Stimulated activated CD4-positive, alpha-beta T cell treated with anti-CD3 and anti-CD28 coated beads, Interleukin-15, amount 100 ng/mL, for 1 hour (primary cell): ENCODE results near the gene BLMH.

Experiments
- DNase-seq, 2 donors: peaks; one replicate each; pipeline ENCODE4 v3.0.0-alpha.2; 2020; ENCODE audit warnings: low read depth in 1 of 2, low spot score in 1 of 2

BLMH gene, protein sequence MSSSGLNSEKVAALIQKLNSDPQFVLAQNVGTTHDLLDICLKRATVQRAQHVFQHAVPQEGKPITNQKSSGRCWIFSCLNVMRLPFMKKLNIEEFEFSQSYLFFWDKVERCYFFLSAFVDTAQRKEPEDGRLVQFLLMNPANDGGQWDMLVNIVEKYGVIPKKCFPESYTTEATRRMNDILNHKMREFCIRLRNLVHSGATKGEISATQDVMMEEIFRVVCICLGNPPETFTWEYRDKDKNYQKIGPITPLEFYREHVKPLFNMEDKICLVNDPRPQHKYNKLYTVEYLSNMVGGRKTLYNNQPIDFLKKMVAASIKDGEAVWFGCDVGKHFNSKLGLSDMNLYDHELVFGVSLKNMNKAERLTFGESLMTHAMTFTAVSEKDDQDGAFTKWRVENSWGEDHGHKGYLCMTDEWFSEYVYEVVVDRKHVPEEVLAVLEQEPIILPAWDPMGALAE

GRCh38 chr17:30291543-30292285, at the start of gene BLMH:
TSS of gene BLMH (minus strand) at chr17:30291944. CDS start at chr17:30291819, 125 bp downstream.
- DNase-seq, result peak; percentile 68 to 83

DNA sequence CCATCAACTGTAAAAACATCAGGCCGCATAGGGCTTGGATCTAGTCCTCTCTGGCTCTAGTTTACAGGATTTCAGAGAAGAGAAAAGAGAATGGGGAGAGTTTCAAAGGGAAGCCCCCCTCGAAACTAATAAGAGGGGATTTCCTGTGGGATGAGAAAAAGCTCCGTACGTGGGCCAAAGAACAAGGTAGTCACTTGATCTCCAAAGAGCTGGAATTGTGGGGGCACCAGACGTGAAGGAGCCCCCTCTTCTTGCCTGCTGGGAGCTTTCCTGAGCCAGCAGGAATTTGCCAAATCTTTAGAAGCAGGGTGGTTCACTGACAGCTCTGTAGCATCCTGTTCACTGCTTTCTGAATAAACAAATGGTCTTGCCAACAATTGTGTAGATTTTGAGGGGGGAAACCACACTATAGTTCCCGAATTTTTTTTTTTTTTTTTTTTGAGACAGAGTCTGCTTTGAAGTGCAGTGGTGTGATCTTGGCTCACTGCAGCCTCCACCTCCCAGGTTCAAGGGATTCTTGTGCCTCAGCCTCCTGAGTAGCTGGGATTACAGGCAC, 49.1 kb upstream of the BLMH start:
- no peak for DNase-seq

DNA sequence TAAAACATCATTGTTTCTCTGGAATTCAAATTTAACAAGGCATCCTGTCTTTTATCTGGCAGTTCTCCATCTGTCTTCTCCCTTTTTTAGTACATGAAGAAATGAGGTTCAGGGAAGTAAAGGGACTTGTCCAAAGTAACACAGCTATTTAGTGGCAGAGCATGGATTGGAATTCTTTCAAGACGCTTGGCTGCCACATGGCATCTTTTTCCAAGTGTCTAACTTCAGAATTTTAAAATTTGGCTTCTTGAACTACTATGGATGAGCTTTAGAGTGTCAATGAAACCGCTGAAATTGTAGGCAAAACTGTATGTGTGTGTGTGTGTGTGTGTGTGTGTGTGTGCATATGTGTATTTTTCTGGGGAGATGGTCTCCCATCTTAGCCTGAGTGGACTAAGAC, 47.3 kb upstream of the BLMH start:
- DNase-seq, result no peak

- DNase-seq, result no peak
Observed at GRCh38 chr17:30337393-30337999, 45.8 kb upstream of the BLMH start.

GRCh38 chr17:30336369-30337171, 44.8 kb upstream of the BLMH start:
- peak in 1 of 2 donors; percentile 17 for DNase-seq

GRCh38 chr17:30334421-30334820, 42.7 kb upstream of the BLMH start:
- DNase-seq, result no peak

DNA sequence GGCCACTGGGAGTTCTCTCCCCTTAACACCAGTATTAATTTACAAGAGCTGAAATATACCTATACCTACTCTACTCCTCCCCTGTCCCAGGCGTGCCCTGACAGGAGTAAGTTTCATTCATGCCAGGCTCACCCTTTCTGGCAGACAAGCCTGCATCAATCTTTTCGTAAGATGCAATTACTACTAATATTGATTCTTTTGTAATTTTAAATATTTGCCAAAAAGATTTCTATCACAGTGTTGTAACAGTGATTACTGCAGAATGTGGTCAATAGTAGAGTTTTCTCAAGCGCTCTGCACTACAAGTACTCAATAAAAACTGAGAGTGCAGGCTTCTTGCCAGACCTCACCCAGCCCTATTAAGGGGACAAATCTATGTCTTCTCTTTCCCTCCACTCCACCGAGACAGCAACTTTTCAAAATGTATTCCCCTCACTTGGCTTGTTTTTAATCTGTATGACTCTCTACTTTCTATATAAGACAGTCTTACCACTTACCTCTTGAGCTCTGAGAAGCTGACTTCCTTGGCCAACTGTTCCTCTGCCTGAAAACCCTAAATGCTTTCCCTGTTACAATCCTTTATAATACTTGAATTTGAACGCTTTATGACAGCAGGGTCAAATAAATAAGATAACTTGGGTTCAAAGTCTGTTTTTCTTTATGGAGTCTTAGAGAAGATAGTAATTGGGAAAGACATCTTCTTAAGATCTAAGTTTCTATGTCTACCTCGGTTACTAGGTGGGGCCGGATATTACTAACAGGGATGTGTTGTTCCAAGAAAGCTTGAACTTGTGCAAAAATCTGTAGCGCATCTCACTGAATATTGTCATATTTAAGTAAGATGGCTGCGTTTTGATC, 42.0 kb upstream of the BLMH start, which contains the start of gene TMIGD1:
Gene TMIGD1, minus strand, starts transcription at position 555 of the 858 bp plus-strand sequence. CDS start 1,924 bp downstream, outside the sequence.
- DNase-seq, result no peak

- DNase-seq, result peak; percentile 9 to 20
Observed at GRCh38 chr17:30332057-30332542, 40.4 kb upstream of the BLMH start.

- no peak for DNase-seq
Observed at GRCh38 chr17:30326809-30327208, 35.1 kb upstream of the BLMH start.

GRCh38 chr17:30324723-30325122, 33.0 kb upstream of the BLMH start:
- no peak for DNase-seq

DNA sequence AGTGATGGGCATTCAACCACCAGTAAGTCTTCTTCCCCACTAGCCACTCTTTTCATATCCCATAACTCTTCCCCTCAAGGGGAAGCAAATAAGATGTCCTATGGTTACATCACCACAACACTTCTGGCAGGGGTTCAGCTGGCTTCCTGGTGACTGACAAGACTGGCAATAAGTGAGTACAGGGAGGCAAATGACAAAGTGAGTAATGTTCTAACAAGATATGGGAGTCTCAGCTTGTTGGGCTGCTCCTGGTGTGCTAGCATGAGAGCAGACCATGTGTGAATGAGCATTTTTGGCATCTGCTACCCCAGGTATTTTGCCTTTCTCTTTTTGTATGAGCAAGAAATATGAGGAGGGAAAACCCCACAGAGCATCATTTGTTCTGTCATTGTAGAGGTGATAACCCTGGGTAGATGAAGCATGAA, 32.2 kb upstream of the BLMH start:
- peak in 1 of 2 donors; percentile 3 for DNase-seq

- DNase-seq, result peak in 1 of 2 donors; percentile 31
Observed at GRCh38 chr17:30323262-30323894, 31.6 kb upstream of the BLMH start.

DNA sequence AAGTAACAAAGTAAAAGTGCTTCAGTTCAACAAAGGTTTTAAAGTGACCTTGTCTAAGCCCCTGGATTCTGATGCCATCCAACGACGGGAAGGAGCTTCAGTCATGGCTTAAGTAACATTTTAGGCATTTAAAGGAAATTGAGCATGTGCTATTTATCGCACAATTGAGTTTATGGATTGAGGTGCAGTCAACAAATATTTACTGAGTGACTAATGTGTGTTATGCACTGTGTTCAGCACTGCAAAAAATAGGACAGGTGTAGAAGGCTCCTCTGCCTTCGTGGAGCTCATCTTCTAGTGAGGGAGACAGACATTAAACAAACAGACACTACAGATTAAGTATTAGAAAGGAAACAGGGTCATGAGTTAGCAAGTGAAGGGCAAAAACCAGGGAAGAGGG, 29.6 kb upstream of the BLMH start:
- DNase-seq, result no peak

DNA sequence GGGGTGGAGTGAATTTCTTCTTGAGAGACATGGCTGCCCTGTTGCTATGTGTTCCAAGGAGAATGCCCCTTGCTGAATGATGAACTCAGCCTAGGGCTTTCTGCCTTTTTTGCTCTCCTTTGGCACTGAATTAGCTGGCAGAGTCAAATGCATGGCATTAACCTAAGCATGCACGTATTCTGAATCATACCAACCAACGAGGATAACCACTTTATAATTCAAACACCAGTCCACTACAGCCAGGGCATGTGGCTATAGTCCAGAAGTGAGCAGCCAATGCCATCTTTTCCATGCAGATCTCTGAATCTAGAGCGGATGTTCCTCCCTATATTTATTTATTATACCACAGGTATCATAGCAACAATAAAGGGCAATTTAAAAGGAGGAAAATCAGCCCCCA, 26.4 kb upstream of the BLMH start:
- DNase-seq, result no peak

DNA sequence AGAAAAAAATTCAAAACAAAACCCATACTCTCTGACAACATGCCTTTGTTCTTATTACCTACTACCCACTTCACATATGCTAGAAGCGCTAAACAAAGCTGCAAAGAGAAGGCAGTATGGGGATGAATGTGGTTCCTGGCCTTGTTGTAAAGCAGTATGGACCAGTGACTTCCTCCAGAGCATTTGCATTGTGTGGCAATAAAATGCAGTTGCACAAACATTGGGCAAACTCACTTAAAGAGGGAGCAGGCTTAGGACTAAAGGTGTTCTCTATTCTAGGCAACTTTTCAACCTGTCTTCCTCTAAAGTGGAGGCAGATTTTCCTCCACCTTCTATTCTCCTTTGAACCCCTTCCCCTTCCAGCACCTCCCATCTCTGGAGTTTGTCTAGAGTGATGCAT, 25.0 kb upstream of the BLMH start:
- no peak for DNase-seq

GRCh38 chr17:30315106-30315505, 23.4 kb upstream of the BLMH start:
- DNase-seq, result no peak

DNA sequence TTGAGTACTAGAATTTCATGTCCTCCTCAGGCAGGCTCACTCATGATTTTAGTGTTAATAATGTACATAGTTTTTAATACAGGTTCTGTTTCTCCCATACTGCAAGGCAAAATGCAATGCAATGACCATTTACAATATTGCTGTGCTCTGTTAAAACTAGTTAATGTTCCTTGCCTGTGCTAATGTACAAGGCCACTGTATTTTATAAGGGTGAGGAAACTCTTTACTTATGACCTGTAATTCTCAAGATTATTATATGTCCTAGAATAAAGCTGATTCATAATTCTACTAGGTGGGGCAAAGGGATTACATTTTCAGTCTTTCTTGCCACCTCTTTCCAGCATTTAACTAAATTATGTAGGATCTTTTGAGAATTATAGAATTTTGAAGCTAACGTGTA, 22.7 kb upstream of the BLMH start:
- DNase-seq, result no peak

DNA sequence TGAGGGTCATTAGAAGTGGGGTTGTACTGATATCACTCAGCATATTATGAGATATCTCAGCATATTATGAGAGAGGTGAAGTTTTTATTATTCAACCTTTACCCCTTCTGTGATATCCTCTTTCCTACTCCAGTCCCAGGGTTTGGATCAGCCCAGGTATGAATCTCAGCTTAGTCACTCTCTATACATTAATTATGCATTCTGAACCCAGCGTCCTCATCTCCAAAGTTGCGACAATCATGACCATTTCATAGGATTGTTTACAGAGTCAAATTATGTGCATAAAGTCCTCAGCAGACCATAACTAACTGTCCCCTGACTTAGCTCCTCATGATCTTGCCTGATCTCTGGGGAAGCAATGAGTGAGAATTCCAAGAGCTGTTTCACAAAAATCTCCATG, 20.5 kb upstream of the BLMH start:
- DNase-seq, result no peak

DNA sequence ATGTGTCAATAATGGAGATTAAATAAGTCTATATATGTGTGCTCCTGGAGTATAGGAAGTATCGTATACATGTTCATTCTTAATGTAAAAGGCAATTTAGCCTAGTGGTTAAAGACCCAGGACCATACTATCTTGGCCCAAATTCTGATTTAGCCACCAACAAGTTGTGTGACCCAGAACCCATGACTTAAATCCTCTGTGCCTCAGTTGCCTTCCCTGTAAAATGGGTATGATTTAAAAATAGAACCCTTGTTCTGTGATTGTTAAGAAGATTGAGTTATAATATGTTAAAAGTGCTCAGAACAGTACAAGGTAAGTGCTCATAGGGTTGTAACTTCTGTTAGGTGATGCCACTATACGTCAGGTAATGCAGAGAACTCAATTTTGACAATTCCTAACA, 18.8 kb upstream of the BLMH start:
- no peak for DNase-seq
